Skeletal muscle satellite cell (primary cell): ENCODE data around the gene MYO10.
"Not testable (repeated sequence)": the region's sequence is repeated elsewhere in the genome, so short reads cannot be mapped to it uniquely, and the experiment has no call there.

ENCODE experiments used
- H3K27me3 ChIP-seq: 2 replicates; pipeline ENCODE4 v1.7.0; 2013; ENCODE audit warnings: low read length; ENCODE audit not compliant: control insufficient read depth, insufficient read depth
- H3K36me3 ChIP-seq: 2 replicates; pipeline ENCODE4 v1.7.0; 2013; ENCODE audit warnings: mild to moderate bottlenecking, control low read depth, low read length; ENCODE audit not compliant: insufficient read depth
- H3K4me1 ChIP-seq: 2 replicates; pipeline ENCODE4 v1.7.0; 2013; ENCODE audit warnings: low read length; ENCODE audit not compliant: control insufficient read depth, insufficient read depth
- H3K4me2 ChIP-seq: 2 replicates; pipeline ENCODE4 v1.7.0; 2013; ENCODE audit warnings: mild to moderate bottlenecking, low read length
- H3K4me3 ChIP-seq: 2 replicates; pipeline ENCODE4 v1.7.0; 2013; ENCODE audit warnings: low read length
- H3K9ac ChIP-seq: 2 replicates; pipeline ENCODE4 v1.7.0; 2013; ENCODE audit warnings: mild to moderate bottlenecking, low read depth, low read length, moderate library complexity
- H3K9me3 ChIP-seq: replicated peaks from 2 replicates; pipeline ENCODE4 v1.7.0; 2013; ENCODE audit warnings: mild to moderate bottlenecking, control low read depth, low read length

MYO10 gene

GRCh38 chr5:16742938-16743337 is 193.2 kb downstream of the MYO10 start:
- H3K4me2 ChIP-seq: no peak overlapping the region
- H3K27me3 ChIP-seq: no peaks in the 10 kb centered on the region
- peaks cover 33% of the 10 kb centered on the region for H3K36me3 ChIP-seq
- no peaks in the 10 kb centered on the region for H3K4me1 ChIP-seq
- H3K9me3 ChIP-seq: no peaks in the 10 kb centered on the region
- H3K4me3 ChIP-seq: no peak overlapping the region
- H3K9ac ChIP-seq: no peak overlapping the region

- H3K36me3 ChIP-seq: peaks cover 28% of the 10 kb centered on the region
- no peak overlapping the region for H3K9ac ChIP-seq
- no peaks in the 10 kb centered on the region for H3K27me3 ChIP-seq
- no peak overlapping the region for H3K4me3 ChIP-seq
- no peaks in the 10 kb centered on the region for H3K9me3 ChIP-seq
- no peaks in the 10 kb centered on the region for H3K4me1 ChIP-seq
- H3K4me2 ChIP-seq: no peak overlapping the region
Observed at GRCh38 chr5:16740811-16741392, 195.2 kb downstream of the MYO10 start.

- H3K4me1 ChIP-seq: no peaks in the 10 kb centered on the region
- no peak overlapping the region for H3K4me3 ChIP-seq
- H3K4me2 ChIP-seq: no peak overlapping the region
- H3K9me3 ChIP-seq: no peaks in the 10 kb centered on the region
- peaks cover 29% of the 10 kb centered on the region for H3K36me3 ChIP-seq
- no peak overlapping the region for H3K9ac ChIP-seq
- no peaks in the 10 kb centered on the region for H3K27me3 ChIP-seq
Observed at GRCh38 chr5:16740066-16740810, 195.8 kb downstream of the MYO10 start.

- not testable (repeated sequence) for H3K4me3 ChIP-seq, H3K4me1 ChIP-seq
Observed at GRCh38 chr5:16738393-16738792, 197.7 kb downstream of the MYO10 start.

GRCh38 chr5:16737620-16738364 is 198.3 kb downstream of the MYO10 start:
- Histone ChIP-seq H3K4me3 (no peak overlapping the region), H3K4me1 (no peaks in the 10 kb centered on the region), H3K4me2 (no peak overlapping the region), H3K9me3 (no peaks in the 10 kb centered on the region), H3K9ac (no peak overlapping the region), H3K36me3 (peaks cover 33% of the 10 kb centered on the region), H3K27me3 (no peaks in the 10 kb centered on the region)

More at GRCh38 chr5:16738393-16738792, 197.7 kb downstream of the MYO10 start:
- H3K9me3 ChIP-seq, H3K4me2 ChIP-seq, H3K27me3 ChIP-seq, H3K9ac ChIP-seq: not testable (repeated sequence)
- peaks cover 31% of the 10 kb centered on the region for H3K36me3 ChIP-seq

- Histone ChIP-seq H3K9me3 (no peaks in the 10 kb centered on the region), H3K9ac (no peak overlapping the region), H3K4me2 (no peak overlapping the region), H3K4me3 (no peak overlapping the region), H3K27me3 (no peaks in the 10 kb centered on the region), H3K4me1 (no peaks in the 10 kb centered on the region), H3K36me3 (peaks cover 33% of the 10 kb centered on the region)
Observed at GRCh38 chr5:16737209-16737608, 198.9 kb downstream of the MYO10 start.

GRCh38 chr5:16736158-16736995 is 199.7 kb downstream of the MYO10 start:
- Histone ChIP-seq H3K4me2 (no peak overlapping the region), H3K9ac (no peak overlapping the region), H3K9me3 (no peaks in the 10 kb centered on the region), H3K4me1 (no peaks in the 10 kb centered on the region), H3K36me3 (peaks cover 37% of the 10 kb centered on the region), H3K4me3 (no peak overlapping the region), H3K27me3 (no peaks in the 10 kb centered on the region)

GRCh38 chr5:16735101-16736060 is 200.7 kb downstream of the MYO10 start:
- Histone ChIP-seq H3K9ac (no peak overlapping the region), H3K9me3 (no peaks in the 10 kb centered on the region), H3K4me1 (no peaks in the 10 kb centered on the region)

GRCh38 chr5:16733331-16734006 is 202.6 kb downstream of the MYO10 start:
- Histone ChIP-seq H3K4me3 (no peak overlapping the region), H3K4me1 (no peaks in the 10 kb centered on the region), H3K9ac (no peak overlapping the region), H3K9me3 (no peaks in the 10 kb centered on the region), H3K4me2 (no peak overlapping the region), H3K36me3 (peaks cover 34% of the 10 kb centered on the region), H3K27me3 (no peaks in the 10 kb centered on the region)

More at GRCh38 chr5:16735101-16736060, 200.7 kb downstream of the MYO10 start:
- Histone ChIP-seq H3K27me3 (no peaks in the 10 kb centered on the region), H3K36me3 (peaks cover 36% of the 10 kb centered on the region), H3K4me2 (no peak overlapping the region), H3K4me3 (no peak overlapping the region)

GRCh38 chr5:16732356-16732755 is 203.7 kb downstream of the MYO10 start:
- H3K36me3 ChIP-seq: peaks cover 27% of the 10 kb centered on the region
- no peak overlapping the region for H3K4me3 ChIP-seq
- no peaks in the 10 kb centered on the region for H3K9me3 ChIP-seq
- no peak overlapping the region for H3K4me2 ChIP-seq
- no peak overlapping the region for H3K9ac ChIP-seq
- H3K4me1 ChIP-seq: no peaks in the 10 kb centered on the region
- H3K27me3 ChIP-seq: no peaks in the 10 kb centered on the region
